ENCODE measurements around the gene CLSTN2. TPM values are rescaled to one million over a fixed set of nuclear protein-coding genes. Genes with fewer than 3 reads are reported as not detected.

Gene CLSTN2
- total RNA-seq, 1 donor from 2014 or later, result 0.74 TPM

DNA sequence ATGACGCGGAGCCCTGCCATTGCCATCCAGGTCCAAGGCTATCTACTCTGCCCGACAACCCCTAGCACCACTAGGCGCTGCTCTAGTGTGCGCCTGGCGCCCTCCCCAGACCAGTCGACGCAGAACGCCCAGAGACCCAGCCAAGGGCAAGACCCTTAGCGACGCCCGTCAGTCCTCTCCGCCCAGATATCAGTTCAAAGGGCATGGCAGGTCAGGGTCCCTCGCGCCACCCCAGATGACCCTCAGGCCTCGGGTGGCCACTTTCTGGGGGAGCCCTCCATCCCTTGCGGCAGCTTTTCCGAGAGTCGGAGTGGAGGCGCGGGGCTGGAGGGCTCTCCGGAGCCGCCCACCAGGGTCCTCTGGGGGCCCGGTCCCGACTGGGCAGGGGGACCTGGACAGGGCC lies 371 bp upstream of the CLSTN2 start:
- peaks cover 9% of the 10 kb centered on the region for H3K27me3 Mint-ChIP-seq (ENCODE audit: unreplicated experiment)
- peaks cover 9% of the 10 kb centered on the region for H3K4me1 Mint-ChIP-seq (ENCODE audit: unreplicated experiment)
- H3K4me3 Mint-ChIP-seq (ENCODE audit: unreplicated experiment), result peak overlapping the region; percentile 84
- DNase-seq (ENCODE audit: low spot score), result peak; percentile 73
- no peak overlapping the region for H3K27ac Mint-ChIP-seq (ENCODE audit: unreplicated experiment)
- H3K36me3 Mint-ChIP-seq (ENCODE audit: low read depth, unreplicated experiment), result no peaks in the 10 kb centered on the region
- H3K9me3 Mint-ChIP-seq (ENCODE audit: unreplicated experiment), result no peaks in the 10 kb centered on the region
- TF ChIP-seq, protein P1, sequence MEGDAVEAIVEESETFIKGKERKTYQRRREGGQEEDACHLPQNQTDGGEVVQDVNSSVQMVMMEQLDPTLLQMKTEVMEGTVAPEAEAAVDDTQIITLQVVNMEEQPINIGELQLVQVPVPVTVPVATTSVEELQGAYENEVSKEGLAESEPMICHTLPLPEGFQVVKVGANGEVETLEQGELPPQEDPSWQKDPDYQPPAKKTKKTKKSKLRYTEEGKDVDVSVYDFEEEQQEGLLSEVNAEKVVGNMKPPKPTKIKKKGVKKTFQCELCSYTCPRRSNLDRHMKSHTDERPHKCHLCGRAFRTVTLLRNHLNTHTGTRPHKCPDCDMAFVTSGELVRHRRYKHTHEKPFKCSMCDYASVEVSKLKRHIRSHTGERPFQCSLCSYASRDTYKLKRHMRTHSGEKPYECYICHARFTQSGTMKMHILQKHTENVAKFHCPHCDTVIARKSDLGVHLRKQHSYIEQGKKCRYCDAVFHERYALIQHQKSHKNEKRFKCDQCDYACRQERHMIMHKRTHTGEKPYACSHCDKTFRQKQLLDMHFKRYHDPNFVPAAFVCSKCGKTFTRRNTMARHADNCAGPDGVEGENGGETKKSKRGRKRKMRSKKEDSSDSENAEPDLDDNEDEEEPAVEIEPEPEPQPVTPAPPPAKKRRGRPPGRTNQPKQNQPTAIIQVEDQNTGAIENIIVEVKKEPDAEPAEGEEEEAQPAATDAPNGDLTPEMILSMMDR (IDR thresholded peaks at IDR 0.05; ENCODE audit: unreplicated experiment), result no peak

DNA sequence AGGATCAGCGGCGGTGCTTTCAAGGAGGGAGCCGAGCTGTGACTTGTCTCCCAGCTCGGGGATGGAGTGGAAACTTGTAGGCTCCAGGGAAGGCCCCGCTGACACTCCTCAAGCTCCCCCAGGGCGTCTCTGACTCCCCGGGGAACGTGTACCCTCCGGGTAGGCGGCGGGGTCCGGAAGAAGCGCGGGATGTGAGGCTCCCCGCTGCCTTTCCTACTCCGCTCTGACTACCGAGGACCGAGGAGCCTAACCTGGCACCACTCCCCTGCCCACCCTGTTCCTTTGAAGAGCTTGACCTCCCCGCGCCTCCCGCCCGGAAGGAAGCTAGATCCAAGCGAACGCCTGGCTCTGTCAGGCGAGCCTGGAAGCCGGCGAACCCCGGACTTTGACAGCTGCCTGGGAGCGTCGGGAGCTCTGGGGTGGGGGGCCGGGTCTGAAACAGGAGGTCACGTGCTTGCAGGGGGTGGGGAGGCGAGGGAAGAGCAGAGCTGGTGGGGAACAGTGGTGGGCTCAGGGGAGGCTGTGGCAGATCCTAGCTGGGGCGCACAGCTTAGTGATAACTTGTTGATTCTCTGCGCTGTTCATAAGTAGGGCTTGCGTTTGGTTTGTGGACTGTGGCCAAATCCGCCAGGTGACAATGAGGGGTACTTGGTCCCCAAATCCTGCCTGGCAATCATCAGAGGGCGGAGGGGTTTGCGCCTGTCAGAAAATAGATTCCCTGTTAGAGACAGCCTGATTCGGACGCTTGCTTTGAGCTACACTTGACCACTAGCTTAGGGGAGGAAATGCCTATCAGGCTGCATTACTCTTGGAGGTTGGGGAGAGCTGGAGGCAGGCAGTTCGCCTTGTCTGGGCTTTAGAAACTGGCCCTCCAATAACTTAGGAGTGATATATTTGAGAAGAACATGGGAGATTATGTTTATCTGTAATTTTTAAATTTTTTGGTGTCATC lies 1.2 kb downstream of the CLSTN2 start:
- Mint-ChIP-seq H3K4me3 (ENCODE audit: unreplicated experiment) (peak overlapping the region; percentile 82), H3K4me1 (ENCODE audit: unreplicated experiment) (peaks cover 9% of the 10 kb centered on the region), H3K27ac (ENCODE audit: unreplicated experiment) (no peak overlapping the region), H3K36me3 (ENCODE audit: low read depth, unreplicated experiment) (no peaks in the 10 kb centered on the region), H3K27me3 (ENCODE audit: unreplicated experiment) (peaks cover 9% of the 10 kb centered on the region), H3K9me3 (ENCODE audit: unreplicated experiment) (no peaks in the 10 kb centered on the region)
- DNase-seq (ENCODE audit: low spot score), result peak; percentile 41
- TF ChIP-seq, protein P1 (IDR thresholded peaks at IDR 0.05; ENCODE audit: unreplicated experiment), result no peak

DNA sequence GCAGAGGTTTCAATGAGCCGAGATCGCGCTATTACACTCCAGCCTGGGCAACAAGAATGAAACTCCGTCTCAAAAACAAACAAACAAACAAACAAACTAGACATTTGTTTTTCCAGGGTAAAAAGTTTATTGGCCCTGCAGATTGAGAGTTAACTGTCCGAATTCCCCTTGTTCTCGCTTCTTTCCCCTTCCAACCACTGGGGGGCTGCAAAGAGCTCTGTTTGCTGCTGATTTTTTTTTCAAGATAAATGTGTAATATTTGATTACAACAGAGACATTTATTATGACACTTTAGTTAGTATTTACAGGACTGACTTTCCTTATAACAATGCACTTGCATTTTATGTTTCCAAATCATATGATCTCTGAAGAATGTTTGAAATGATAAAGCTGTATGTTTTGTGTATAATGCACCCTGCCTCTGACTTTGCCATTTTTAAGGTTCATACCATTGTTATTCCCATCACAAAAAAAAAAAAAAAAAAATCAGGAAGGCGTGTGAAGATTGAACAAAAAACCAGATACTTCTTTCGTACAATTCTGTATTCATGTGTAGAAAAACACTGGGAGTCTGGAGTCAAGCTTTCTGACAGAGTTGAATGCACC lies 2.8 kb downstream of the CLSTN2 start:
- H3K4me3 Mint-ChIP-seq (ENCODE audit: unreplicated experiment), result no peak overlapping the region
- no peaks in the 10 kb centered on the region for H3K36me3 Mint-ChIP-seq (ENCODE audit: low read depth, unreplicated experiment)
- no peak overlapping the region for H3K27ac Mint-ChIP-seq (ENCODE audit: unreplicated experiment)
- peaks cover 9% of the 10 kb centered on the region for H3K4me1 Mint-ChIP-seq (ENCODE audit: unreplicated experiment)
- peak; percentile 50 for DNase-seq (ENCODE audit: low spot score)
- TF ChIP-seq, protein P1 (IDR thresholded peaks at IDR 0.05; ENCODE audit: unreplicated experiment), result peak; percentile 73
- peaks cover 9% of the 10 kb centered on the region for H3K27me3 Mint-ChIP-seq (ENCODE audit: unreplicated experiment)
- H3K9me3 Mint-ChIP-seq (ENCODE audit: unreplicated experiment), result no peaks in the 10 kb centered on the region

DNA sequence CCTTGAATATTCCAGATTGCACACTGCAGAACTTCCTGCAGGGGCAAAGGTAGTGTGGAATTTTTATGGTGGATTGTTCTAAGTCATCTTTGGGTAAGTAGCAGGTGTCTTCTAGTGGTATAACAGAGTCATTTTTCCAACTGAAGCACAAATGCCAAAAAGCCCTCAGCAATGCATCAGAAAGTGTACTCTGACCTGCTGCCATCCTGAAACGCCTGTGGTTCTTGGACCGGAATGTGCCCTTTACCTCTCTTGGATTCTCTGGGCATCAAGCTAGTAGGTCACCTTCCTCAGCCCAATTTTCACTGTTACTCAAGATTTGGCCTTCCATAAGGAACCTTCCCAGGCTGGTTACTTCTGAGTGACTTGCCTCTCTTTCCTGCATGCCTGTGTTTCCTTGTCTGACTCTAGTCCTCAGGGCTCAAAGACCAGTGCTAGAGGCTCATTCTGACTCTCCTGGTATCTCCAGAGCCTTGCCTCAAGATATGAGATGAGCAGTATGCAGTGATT lies 4.8 kb downstream of the CLSTN2 start:
- H3K4me3 Mint-ChIP-seq (ENCODE audit: unreplicated experiment), result no peak overlapping the region
- H3K27ac Mint-ChIP-seq (ENCODE audit: unreplicated experiment), result no peak overlapping the region
- H3K36me3 Mint-ChIP-seq (ENCODE audit: low read depth, unreplicated experiment), result no peaks in the 10 kb centered on the region
- H3K27me3 Mint-ChIP-seq (ENCODE audit: unreplicated experiment), result peaks cover 6% of the 10 kb centered on the region
- DNase-seq (ENCODE audit: low spot score), result no peak
- H3K9me3 Mint-ChIP-seq (ENCODE audit: unreplicated experiment), result no peaks in the 10 kb centered on the region
- H3K4me1 Mint-ChIP-seq (ENCODE audit: unreplicated experiment), result peaks cover 9% of the 10 kb centered on the region
- TF ChIP-seq, protein P1 (IDR thresholded peaks at IDR 0.05; ENCODE audit: unreplicated experiment), result no peak
